ENCODE measurements around the gene CCDC149.

Gene CCDC149

DNA sequence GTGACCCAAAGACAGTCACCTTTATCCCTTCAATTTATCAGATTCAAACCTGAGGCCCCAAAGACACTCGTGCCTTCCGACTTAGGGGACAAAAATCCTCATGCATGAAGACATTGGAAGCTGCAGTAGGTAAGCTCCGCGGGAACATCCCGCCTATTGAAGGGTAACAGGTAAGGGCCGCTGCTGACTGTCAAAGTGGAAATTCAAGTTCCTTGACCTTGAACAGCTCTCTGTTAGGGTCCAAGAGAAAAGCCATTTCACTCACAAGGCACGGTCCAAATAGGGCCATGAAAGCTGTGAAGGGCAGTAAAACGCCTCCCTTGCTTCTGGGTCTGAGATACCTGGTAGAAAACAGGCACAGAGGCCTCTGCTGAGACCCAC, 34.2 kb downstream of the CCDC149 start:
- no peak for DNase-seq (ENCODE audit: low read depth)

DNA sequence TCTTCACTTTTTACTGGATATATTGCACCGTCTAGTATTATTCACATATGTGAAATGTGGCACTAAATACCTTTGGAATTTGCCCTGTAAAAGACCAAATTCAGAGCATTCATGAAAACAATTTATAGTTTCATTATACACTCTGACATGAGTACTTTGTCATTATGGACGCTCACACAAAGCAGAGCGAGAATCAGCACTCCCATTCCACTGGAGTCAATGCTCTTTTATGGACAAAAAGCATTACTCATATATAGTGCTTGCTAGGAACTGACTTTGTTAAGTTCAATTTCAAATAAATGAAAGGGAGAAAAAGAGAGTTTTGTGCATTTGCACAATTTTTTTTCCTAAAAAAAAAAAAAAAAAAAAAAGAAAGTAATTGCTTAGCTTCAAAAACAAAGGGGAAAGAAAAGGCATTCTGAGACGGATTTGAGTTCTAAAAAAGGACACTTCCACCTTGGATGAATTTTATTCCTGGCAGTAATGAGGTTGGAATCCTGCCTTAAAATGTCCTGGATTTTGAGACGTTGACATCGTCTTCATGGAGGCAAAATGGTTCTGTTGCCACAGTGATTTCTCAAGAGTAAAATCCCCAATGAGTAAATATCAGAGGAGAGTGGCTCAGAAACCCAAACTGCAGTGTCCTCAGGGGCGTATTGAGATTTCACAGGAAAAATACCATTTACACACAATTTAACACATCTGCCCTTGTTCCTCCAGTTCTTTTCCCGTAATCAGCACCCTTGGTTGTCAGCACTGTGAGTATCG, 34.8 kb downstream of the CCDC149 start:
- DNase-seq (ENCODE audit: low read depth) = no peak

GRCh38 chr4:24876431-24876830, 36.4 kb downstream of the CCDC149 start:
- no peak for DNase-seq (ENCODE audit: low read depth)

GRCh38 chr4:24872720-24873119, 40.1 kb downstream of the CCDC149 start:
- DNase-seq (ENCODE audit: low read depth) = no peak

DNA sequence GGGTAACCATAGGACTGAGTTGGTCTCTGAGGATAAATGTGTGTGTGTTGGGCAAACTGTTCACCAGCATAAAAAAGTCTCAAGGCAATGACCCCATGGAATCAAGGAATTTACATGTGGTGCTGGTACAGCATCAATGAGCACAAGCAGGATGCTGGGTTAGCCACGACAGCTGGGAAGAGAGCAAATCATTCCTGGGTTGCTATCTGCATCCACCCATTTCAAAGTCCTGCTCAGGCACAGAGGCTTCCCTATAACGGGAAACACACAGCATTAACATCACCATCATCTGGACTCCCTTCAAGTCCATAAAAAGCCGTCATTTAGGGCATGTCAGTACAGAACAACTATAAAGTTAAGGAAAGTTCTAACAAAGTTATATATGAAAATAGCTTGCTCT, 41.6 kb downstream of the CCDC149 start:
- DNase-seq (ENCODE audit: low read depth) = no peak

- no peak for DNase-seq (ENCODE audit: low read depth)
These were observed 45.0 kb downstream of the CCDC149 start for GRCh38 chr4:24867766-24868296.

GRCh38 chr4:24867251-24867650, 45.6 kb downstream of the CCDC149 start:
- no peak for DNase-seq (ENCODE audit: low read depth)

DNA sequence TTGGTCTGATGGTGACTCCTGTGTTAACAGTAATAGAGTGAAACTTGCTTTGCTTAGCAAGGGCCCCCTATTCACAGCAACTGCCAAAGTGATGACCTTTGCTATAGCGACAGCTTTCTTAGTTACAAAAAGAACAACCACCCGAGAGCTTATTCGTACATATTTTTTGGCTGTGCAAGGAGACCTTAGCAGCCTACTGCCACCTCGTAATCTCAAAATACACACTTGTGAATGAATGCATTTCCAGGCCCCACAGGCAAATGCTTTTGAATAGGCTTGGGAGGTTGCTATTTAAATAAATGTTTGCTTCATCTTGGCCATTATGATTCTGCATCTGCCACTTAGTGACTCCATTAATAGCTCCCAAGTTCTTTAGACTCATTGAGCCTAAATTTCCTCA, 47.4 kb downstream of the CCDC149 start:
- no peak for DNase-seq (ENCODE audit: low read depth)

DNA sequence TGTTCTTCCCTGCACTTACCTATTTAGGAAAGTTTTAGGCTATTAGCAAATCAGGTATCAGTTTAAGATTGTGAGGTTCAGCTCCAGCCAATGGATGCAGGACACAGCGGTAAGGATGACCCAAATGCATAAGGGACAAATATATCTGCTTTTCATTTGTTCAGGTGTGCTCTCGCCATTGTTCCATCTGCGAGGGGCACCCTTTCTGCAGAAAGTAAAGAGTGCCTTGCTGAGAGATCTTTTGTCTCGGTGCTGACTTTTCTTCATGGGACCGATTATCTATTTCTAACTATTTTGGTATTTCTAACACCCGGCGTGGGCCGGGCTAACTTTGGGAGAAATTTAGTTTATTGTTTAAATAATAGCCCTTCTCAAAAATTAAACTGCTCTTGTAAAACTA, 49.0 kb downstream of the CCDC149 start:
- no peak for DNase-seq (ENCODE audit: low read depth)

GRCh38 chr4:24862073-24862751, 50.6 kb downstream of the CCDC149 start:
- no peak for DNase-seq (ENCODE audit: low read depth)

- DNase-seq (ENCODE audit: low read depth) = no peak
These were observed 54.3 kb downstream of the CCDC149 start for GRCh38 chr4:24858550-24858949.

DNA sequence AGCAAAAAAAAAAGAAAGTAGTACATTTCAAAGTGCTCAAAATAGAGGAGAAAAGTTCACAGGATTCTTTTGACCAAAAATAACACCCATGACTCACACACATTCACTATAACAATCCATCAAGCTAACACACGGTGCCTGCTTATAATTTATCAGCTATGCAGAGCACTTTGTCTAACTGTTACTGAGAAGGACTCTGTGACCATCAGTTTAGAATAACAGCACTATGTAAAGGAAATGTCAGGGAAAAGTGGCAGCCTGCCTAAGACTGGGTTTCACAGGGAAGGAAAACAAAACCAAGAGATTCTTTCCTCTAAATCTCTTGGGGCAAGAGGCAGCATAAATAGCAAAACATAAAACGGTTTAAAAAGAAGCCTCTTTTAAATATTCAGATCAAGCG, 54.8 kb downstream of the CCDC149 start:
- DNase-seq (ENCODE audit: low read depth) = no peak

- DNase-seq (ENCODE audit: low read depth) = no peak
These were observed 56.3 kb downstream of the CCDC149 start for GRCh38 chr4:24856586-24856985.

GRCh38 chr4:24855741-24856140, 57.1 kb downstream of the CCDC149 start:
- no peak for DNase-seq (ENCODE audit: low read depth)

GRCh38 chr4:24853142-24853541, 59.7 kb downstream of the CCDC149 start:
- no peak for DNase-seq (ENCODE audit: low read depth)

DNA sequence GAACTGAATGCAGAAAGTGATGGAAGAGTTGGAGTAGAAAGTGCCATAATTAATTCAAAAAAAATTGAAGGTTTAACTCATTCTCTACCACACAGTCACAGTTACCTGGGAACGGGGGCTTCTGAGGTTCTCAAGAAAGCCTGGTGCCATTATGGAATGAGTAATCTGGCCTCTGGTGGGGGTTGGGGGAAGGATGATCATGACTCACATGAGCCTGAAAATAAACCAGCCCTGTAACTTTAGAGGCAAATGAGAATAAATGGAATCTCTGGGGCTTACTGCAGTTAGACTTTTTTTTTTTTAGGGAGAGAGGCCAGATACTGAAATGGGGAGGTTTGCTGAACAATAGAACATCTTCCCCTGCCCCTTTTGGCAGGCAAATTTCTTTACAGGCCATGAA, 62.2 kb downstream of the CCDC149 start:
- no peak for DNase-seq (ENCODE audit: low read depth)

DNA sequence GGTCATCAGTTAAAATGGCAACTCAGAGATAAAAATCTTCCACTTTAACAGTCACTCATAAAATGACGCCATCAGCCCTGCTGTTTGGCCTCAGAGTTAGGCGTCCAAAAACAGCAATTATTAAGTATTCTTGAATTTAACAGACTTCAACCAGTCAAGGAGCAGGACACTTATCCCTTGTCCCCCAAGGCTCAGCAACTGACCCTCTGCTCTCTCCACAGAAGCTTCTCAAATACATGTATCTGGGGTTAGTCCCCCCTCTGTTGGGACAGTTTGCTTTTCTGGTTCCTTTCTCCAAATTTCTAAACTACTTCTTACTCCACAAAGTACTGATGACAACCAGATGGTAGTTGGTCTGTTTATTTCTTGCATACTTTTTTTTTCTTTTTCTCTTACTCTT, 63.1 kb downstream of the CCDC149 start:
- DNase-seq (ENCODE audit: low read depth) = no peak

- no peak for DNase-seq (ENCODE audit: low read depth)
These were observed 63.5 kb downstream of the CCDC149 start for GRCh38 chr4:24849351-24849750.

DNA sequence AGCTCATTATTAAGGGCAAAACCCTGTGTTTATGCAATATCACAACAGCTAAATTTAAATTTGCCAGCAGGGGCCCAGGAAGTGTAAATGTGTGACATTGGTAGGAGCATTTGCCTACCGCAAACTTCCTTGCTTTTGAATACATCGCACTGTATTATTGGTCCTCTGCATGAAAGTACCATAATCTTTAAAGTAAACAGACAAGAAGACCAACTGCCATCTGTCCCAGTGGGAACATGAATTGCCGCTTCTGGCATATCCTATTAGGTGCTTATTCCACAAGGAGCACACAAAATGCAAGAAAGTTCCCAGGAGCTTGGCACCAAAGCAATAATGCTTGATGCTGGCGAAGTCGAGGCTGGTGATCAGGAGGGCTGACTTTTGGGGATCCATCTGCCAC, 66.1 kb downstream of the CCDC149 start:
- no peak for DNase-seq (ENCODE audit: low read depth)

GRCh38 chr4:24845902-24846301, 66.9 kb downstream of the CCDC149 start:
- no peak for DNase-seq (ENCODE audit: low read depth)

- no peak for DNase-seq (ENCODE audit: low read depth)
These were observed 67.7 kb downstream of the CCDC149 start for GRCh38 chr4:24845132-24845531.

DNA sequence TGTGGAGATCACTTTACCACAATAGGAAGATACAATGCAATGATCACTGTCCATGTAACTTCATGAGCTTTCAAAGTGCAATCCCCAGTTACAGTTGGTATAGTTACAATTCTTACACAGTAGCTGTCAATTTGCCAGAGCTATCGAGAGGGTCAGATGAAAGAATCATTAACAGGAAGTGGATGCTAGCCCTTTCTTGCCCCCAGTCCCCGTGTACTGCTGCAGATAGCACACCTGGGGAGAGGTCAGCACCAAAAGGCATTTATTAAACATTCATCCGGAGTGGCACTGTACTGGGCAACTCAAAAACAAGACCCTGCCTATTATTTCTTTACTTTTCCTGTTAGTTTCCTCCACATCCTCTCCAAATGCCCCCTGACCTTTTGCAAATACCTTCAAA, 69.7 kb downstream of the CCDC149 start:
- DNase-seq (ENCODE audit: low read depth) = no peak

- DNase-seq (ENCODE audit: low read depth) = no peak
These were observed 70.5 kb downstream of the CCDC149 start for GRCh38 chr4:24842356-24842755.

Measured in stimulated activated CD8-positive, alpha-beta memory T cell treated with anti-CD3 and anti-CD28 coated beads, Interleukin-12 subunit alpha, Interleukin-12 subunit beta, amount 100 ng/mL, for 4 hours (primary cell).